ENCODE measurements around the gene HUS1. TPM values are rescaled to one million over a fixed set of nuclear protein-coding genes. Genes with fewer than 3 reads are reported as not detected.
"Not testable (repeated sequence)": the region's sequence is repeated elsewhere in the genome, so short reads cannot be mapped to it uniquely, and the experiment has no call there.

The HUS1 gene
- total RNA-seq, 1 experiment from 2014 or later = 10.9 TPM

DNA sequence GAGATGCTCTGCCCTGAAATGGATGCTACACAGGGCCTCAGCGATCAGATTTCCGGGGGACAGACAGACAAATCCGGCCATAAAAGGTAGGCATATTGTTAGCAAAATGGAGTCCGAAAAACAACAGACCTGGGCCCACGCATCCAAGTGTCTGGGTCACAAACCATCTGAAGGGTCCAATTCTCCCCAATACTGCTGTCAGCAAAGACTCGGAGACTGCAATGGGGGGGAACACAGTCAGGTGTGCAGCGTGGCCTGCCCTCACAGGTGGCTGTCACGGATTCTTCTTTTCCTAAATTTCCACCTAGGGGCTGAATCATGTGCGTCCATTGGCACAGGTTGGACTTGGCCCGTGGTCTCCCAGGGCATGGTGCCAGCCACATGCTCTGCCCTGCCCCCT, 44.1 kb downstream of the HUS1 start:
- in situ Hi-C loops (cut with HindIII; ENCODE audit: low sequenced_read_pairs) = no loop called here
- no peak for DNase-seq (ENCODE audit: low spot score)

DNA sequence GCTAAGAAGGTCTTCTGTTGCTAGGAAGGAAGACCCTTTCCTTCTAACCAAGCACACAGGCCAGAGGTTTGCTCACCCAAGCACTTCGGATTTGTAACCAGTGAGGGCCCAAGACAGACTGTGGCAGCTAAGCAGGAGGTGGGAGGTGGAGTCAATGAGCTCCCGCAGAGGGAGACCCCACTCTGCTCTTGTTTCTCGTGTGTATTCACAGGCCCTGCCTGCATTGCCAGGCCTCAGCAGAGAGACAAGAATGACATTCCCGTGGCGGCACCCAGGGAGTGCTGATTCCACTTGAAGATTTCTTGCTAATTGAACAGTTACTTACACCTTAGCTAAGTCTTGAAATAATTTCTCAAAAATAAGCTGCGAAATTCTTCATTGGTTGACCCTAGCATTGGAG, 44.6 kb downstream of the HUS1 start:
- in situ Hi-C loops (cut with HindIII; ENCODE audit: low sequenced_read_pairs) = no loop called here
- no peak for DNase-seq (ENCODE audit: low spot score)

DNA sequence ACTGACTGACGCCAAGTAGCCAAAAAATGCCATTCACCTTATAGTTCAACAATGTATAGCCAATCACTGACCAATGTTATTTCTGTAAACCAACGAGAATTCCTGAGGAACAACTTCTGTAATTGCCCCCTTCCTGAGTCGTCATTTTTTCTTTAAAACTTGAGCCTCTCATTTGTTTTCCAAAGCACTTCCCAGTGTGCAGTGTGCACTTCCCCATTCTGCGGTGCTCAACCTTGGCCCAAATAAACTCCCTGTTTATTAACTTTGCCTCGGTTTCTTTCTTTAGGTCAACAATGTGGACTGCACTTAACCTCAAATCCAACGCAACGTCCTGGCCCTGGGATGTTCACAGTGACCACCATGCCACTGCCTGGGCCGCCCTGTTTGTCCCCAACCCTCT, 46.2 kb downstream of the HUS1 start:
- in situ Hi-C loops (cut with HindIII; ENCODE audit: low sequenced_read_pairs) = no loop called here
- no peak for DNase-seq (ENCODE audit: low spot score)

DNA sequence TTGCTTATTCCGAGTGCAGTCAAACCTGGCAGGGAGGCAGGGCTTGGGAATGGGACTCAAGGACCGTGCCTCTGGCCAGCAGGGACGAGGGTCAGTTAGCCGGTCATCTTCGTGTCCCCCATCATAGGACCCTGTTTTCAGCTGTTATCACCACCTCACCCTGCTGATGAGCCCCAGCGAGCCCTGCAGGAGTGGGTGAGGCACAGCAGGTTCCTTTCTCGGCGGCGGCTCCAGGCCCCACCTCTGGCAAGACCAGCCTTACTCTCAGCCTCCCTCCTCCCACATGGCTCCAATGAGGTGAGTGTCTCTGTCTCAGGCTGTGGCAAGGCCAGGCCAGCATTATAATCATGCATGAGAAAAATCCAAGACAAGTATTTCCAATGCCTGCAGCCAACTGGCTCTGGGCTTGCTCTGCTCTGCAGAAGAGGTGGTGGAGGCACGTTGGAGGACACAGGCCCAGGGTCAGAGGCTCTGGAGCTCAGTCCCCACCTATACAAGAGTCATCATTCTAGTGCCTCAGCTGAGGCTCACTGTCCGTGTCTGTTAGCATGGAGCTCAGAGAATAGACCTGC, 46.9 kb downstream of the HUS1 start:
- in situ Hi-C loops (cut with HindIII; ENCODE audit: low sequenced_read_pairs) = no loop called here

DNA sequence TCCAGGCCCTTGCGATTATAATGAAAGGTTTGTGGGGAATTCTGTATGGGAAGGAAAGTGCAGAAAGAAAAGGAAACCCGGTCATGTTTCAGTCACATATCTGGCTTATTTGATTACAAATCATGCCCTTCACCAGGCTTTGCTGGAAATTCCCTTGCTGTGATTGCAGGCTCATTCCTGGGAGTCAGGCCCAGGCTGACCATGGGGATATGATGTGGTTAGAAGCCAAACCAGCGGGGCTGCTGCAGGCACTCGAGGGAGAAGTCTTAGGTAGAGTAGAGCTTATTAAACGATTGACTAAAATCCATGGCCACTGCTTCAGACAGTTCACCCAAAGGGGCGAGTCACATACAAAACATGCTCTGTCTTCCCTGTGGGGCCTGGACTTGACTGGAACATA, 47.4 kb downstream of the HUS1 start:
- in situ Hi-C loops (cut with HindIII; ENCODE audit: low sequenced_read_pairs) = no loop called here
- DNase-seq (ENCODE audit: low spot score) = no peak

More for the DNA sequence above, 46.9 kb downstream of the HUS1 start:
- no peak for DNase-seq (ENCODE audit: low spot score)

GRCh38 chr7:47931005-47932004, 48.1 kb downstream of the HUS1 start:
- in situ Hi-C loops (cut with HindIII; ENCODE audit: low sequenced_read_pairs) = no loop called here
- DNase-seq (ENCODE audit: low spot score) = no peak

DNA sequence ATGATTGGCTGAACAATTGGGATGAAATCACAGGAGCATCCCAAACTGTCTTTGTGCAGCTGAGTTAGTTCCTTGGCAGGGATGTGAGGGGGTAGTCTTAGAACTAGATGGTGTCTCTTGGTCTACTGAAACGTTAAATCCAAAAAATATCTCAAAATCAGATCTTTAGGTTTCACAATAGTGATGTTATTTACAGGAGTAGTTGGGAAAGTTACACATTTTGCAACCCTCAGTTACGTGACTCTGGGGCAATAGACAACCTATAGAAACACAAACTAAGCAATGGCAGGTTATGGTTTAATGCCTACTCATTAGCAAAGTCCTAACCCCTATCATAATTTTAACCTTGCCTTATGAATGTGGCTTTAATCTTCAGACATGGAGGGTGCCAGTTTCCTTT, 55.1 kb downstream of the HUS1 start:
- no peak for DNase-seq (ENCODE audit: low spot score)
- in situ Hi-C loops (cut with HindIII; ENCODE audit: low sequenced_read_pairs) = no loop called here

- in situ Hi-C loops (cut with HindIII; ENCODE audit: low sequenced_read_pairs); DNase-seq (ENCODE audit: low spot score): not testable (repeated sequence)
Measured at GRCh38 chr7:47923081-47923875, 56.1 kb downstream of the HUS1 start.

DNA sequence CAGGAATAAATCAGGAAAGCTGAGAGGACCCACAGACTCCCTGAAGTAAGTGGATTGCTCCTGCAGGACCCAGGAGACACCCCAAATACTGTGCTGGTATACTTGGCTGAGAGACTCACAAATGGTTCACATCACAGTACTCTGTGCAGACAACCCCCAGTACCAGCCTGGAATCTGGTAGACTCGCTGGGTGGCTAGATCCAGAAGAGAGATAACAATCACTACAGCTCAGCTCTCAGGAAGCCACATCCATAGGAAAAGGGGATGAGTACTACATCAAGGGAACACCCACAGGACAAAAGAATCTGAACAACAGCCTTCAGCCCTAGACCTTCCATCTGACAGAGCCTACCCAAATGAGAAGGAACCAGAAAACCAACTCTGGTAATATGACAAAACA, 62.9 kb downstream of the HUS1 start:
- in situ Hi-C loops (cut with HindIII; ENCODE audit: low sequenced_read_pairs) = not testable (repeated sequence)

GRCh38 chr7:47915616-47915976, 63.8 kb downstream of the HUS1 start:
- in situ Hi-C loops (cut with HindIII; ENCODE audit: low sequenced_read_pairs) = no loop called here
- DNase-seq (ENCODE audit: low spot score) = no peak

More for the DNA sequence above, 62.9 kb downstream of the HUS1 start:
- not testable (repeated sequence) for DNase-seq (ENCODE audit: low spot score)

- no peak for DNase-seq (ENCODE audit: low spot score)
- in situ Hi-C loops (cut with HindIII; ENCODE audit: low sequenced_read_pairs) = no loop called here
Measured at GRCh38 chr7:47914717-47915615, 64.4 kb downstream of the HUS1 start.

Other genes with a start within 250 kb of the HUS1 start
- 0.14 and 3.6 TPM in 2 replicates for gene PKD1L1, start 31.1 kb downstream of the HUS1 start, total RNA-seq (2014; rRNA removed; shearing (Covaris generic))
- gene SUN3, start 49.5 kb upstream of the HUS1 start, total RNA-seq (2014; rRNA removed; shearing (Covaris generic)) = 0.54 TPM in 1 of 2 replicates, not detected in the other
- 0.47 and 0.49 TPM in 2 replicates for gene C7orf57, start 55.9 kb upstream of the HUS1 start, total RNA-seq (2014; rRNA removed; shearing (Covaris generic))
- gene UPP1, start 109.7 kb upstream of the HUS1 start, total RNA-seq (2014; rRNA removed; shearing (Covaris generic)) = 55.9 and 56.2 TPM in 2 replicates
- under 0.01 and 0.03 TPM in 2 replicates for gene ABCA13, start 191.8 kb upstream of the HUS1 start, total RNA-seq (2014; rRNA removed; shearing (Covaris generic))